Stimulated activated CD4-positive, alpha-beta T cell treated with anti-CD3 and anti-CD28 coated beads, Interleukin-1b, Interleukin-23, amount 100 ng/mL, for 24 hours (primary cell): ENCODE measurements around the gene VASP.

ENCODE experiments used
- DNase-seq, 4 experiments: peaks; one replicate each; pipeline ENCODE4 v3.0.0-alpha.2; 2020; ENCODE audit warnings: low read depth in 4 of 4, low spot score in 1 of 4

VASP gene

GRCh38 chr19:45514376-45515051 lies 7.2 kb downstream of the VASP start:
- no peak for DNase-seq

- peak in 1 of 4 experiments; percentile 31 for DNase-seq
These were observed 7.9 kb downstream of the VASP start for GRCh38 chr19:45515081-45515624.

- peak in 1 of 4 experiments; percentile 18 for DNase-seq
These were observed 8.6 kb downstream of the VASP start for GRCh38 chr19:45515807-45516401.

GRCh38 chr19:45517238-45517637 lies 10.0 kb downstream of the VASP start:
- no peak for DNase-seq

- no peak for DNase-seq
These were observed 10.6 kb downstream of the VASP start for GRCh38 chr19:45517641-45518468.

- DNase-seq: no peak
These were observed 11.2 kb downstream of the VASP start for GRCh38 chr19:45518469-45518826.

GRCh38 chr19:45522010-45522941 lies 15.0 kb downstream of the VASP start:
- no peak for DNase-seq

GRCh38 chr19:45523642-45524256 lies 16.5 kb downstream of the VASP start:
- DNase-seq: peak; percentile 41 to 55 (median 48)

GRCh38 chr19:45524575-45525129 lies 17.4 kb downstream of the VASP start:
- no peak for DNase-seq

- no peak for DNase-seq
These were observed 18.9 kb downstream of the VASP start for GRCh38 chr19:45526143-45526542.

GRCh38 chr19:45526971-45527370 lies 19.7 kb downstream of the VASP start:
- no peak for DNase-seq

GRCh38 chr19:45527731-45528130 lies 20.5 kb downstream of the VASP start:
- no peak for DNase-seq

- DNase-seq: no peak
These were observed 21.0 kb downstream of the VASP start for GRCh38 chr19:45528149-45528743.

GRCh38 chr19:45528744-45529419 lies 21.6 kb downstream of the VASP start:
- DNase-seq: no peak

GRCh38 chr19:45529420-45529785 lies 22.1 kb downstream of the VASP start:
- no peak for DNase-seq

GRCh38 chr19:45531349-45531748 lies 24.1 kb downstream of the VASP start:
- no peak for DNase-seq

GRCh38 chr19:45539459-45539858 lies 32.2 kb downstream of the VASP start:
- DNase-seq: no peak

- DNase-seq: no peak
These were observed 35.0 kb downstream of the VASP start for GRCh38 chr19:45542234-45542668.

- no peak for DNase-seq
These were observed 40.0 kb downstream of the VASP start for GRCh38 chr19:45547211-45547770.
